BE2C (cell line): Measurements from ENCODE around the gene TRMT112.
A peak's percentile ranks its signal among the peaks of the same experiment; 100 is the strongest.

Source experiments
- DNase-seq: peaks from one replicate; pipeline ENCODE4 v3.0.0-alpha.2; 2020
- H3K27me3 ChIP-seq: fragments of 250-450 bp; sonication (Bioruptor Pico); 2 replicates; pipeline ENCODE4 v1.5.1; 2020; ENCODE audit warnings: mild to moderate bottlenecking
- H3K36me3 ChIP-seq: fragments of 250-450 bp; sonication (Bioruptor Pico); 2 replicates; pipeline ENCODE4 v1.5.1; 2020; ENCODE audit warnings: mild to moderate bottlenecking
- H3K4me1 ChIP-seq: fragments of 250-450 bp; sonication (Bioruptor Pico); 2 replicates; pipeline ENCODE4 v1.5.1; 2020
- H3K4me3 ChIP-seq: 2 replicates; pipeline ENCODE4 v1.5.1; 2011; ENCODE audit warnings: low read depth, low read length
- H3K9me3 ChIP-seq: fragments of 250-450 bp; sonication (Bioruptor Pico); 2 replicates; pipeline ENCODE4 v1.5.1; 2020
- TF ChIP-seq, protein P1 (sequence below): IDR thresholded peaks from 2 replicates; pipeline ENCODE4 v1.5.1; 2012; ENCODE audit warnings: mild to moderate bottlenecking, low read depth, low read length

The TRMT112 gene

DNA sequence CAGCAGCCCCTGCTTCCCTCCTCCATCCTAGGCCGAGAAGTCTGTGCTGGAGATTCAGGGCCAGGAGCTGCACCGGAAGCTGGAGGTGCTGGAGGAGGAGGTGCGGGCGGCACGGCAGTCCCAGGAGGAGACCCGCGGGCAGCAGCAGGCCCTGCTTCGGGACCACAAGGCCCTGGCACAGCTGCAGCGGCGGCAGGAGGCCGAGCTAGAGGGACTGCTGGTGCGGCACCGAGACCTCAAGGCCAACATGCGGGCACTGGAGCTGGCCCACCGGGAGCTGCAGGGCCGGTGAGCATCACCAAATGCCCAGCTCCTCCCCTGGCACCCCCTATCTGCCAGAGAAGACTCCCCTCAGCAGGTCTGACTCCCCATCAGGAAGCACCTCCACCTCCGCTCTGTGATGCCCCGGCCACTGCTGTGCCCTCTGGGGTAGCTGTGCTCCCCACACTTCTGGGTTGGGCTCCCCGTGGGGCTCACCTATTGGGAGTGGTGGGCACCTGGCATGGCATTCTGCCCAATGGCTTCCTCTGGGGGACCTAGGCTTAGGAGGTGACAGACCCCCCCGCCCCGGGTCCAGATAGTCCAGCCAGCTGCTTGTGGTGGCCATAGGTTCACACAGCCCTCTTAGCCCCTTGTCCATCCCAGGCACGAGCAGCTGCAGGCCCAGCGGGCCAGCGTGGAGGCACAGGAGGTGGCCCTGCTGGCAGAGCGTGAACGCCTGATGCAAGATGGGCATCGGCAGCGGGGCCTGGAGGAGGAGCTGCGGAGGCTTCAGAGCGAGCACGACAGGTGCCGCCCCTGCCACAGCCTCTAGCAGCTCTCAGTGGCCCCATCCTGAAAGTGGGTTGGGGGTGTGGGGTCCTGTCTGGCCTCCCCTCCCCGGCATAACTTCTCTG, 35.0 kb upstream of the TRMT112 start:
- peak; percentile 3 for DNase-seq
- Histone ChIP-seq H3K9me3 (no peaks in the 10 kb centered on the region), H3K4me1 (no peaks in the 10 kb centered on the region), H3K4me3 (no peak overlapping the region), H3K36me3 (no peaks in the 10 kb centered on the region), H3K27me3 (no peaks in the 10 kb centered on the region)
- TF ChIP-seq, protein P1, sequence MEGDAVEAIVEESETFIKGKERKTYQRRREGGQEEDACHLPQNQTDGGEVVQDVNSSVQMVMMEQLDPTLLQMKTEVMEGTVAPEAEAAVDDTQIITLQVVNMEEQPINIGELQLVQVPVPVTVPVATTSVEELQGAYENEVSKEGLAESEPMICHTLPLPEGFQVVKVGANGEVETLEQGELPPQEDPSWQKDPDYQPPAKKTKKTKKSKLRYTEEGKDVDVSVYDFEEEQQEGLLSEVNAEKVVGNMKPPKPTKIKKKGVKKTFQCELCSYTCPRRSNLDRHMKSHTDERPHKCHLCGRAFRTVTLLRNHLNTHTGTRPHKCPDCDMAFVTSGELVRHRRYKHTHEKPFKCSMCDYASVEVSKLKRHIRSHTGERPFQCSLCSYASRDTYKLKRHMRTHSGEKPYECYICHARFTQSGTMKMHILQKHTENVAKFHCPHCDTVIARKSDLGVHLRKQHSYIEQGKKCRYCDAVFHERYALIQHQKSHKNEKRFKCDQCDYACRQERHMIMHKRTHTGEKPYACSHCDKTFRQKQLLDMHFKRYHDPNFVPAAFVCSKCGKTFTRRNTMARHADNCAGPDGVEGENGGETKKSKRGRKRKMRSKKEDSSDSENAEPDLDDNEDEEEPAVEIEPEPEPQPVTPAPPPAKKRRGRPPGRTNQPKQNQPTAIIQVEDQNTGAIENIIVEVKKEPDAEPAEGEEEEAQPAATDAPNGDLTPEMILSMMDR, result no peak

DNA sequence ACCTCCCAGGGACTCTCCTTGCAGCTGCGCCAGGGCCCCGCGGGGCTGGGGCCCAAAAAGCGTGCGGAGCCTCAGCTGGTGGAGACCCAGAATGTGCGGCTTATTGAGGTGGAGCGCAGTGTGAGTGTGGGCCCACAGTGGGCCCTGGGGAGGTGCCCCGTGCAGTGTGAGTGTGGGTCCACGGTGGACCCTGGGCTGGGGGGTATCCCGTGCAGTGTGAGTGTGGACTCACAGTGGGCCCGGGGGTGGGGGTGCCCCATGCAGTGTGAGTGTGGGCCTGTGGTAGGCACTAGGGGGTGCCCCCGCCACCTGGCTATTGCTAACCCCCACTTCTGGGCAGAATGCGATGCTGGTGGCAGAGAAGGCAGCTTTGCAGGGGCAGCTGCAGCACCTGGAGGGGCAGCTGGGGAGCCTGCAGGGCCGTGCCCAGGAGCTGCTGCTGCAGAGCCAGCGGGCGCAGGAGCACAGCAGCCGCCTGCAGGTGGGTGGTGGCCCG, 33.8 kb upstream of the TRMT112 start:
- H3K9me3 ChIP-seq, result no peaks in the 10 kb centered on the region
- H3K27me3 ChIP-seq, result no peaks in the 10 kb centered on the region
- TF ChIP-seq, protein P1, result no peak
- H3K4me3 ChIP-seq, result no peak overlapping the region
- H3K36me3 ChIP-seq, result no peaks in the 10 kb centered on the region
- no peak for DNase-seq
- no peaks in the 10 kb centered on the region for H3K4me1 ChIP-seq

DNA sequence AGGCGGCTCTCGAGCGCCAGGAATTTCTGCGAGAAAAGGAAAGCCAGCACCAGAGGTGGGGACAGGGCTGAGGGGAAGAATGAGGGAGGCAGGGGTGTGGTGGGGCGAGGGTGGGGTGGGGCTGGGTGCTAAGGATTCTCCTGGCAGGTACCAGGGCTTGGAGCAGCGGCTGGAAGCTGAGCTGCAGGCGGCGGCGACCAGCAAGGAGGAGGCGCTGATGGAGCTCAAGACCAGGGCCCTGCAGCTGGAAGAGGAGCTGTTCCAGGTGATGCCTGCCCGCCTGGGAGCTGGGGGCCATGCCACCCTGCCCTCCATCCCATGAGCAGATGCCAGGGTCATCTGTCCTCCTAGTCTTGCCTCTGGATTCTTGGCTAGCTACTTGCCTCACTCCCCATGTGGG, 32.0 kb upstream of the TRMT112 start:
- no peak for DNase-seq
- TF ChIP-seq, protein P1, result no peak
- H3K4me3 ChIP-seq, result no peak overlapping the region
- H3K9me3 ChIP-seq, result no peaks in the 10 kb centered on the region
- no peaks in the 10 kb centered on the region for H3K36me3 ChIP-seq
- H3K27me3 ChIP-seq, result no peaks in the 10 kb centered on the region
- no peaks in the 10 kb centered on the region for H3K4me1 ChIP-seq

GRCh38 chr11:64349025-64349387, 31.6 kb upstream of the TRMT112 start:
- Histone ChIP-seq H3K4me3 (no peak overlapping the region), H3K9me3 (no peaks in the 10 kb centered on the region), H3K27me3 (no peaks in the 10 kb centered on the region), H3K36me3 (no peaks in the 10 kb centered on the region), H3K4me1 (no peaks in the 10 kb centered on the region)
- TF ChIP-seq, protein P1, result no peak
- DNase-seq, result no peak

DNA sequence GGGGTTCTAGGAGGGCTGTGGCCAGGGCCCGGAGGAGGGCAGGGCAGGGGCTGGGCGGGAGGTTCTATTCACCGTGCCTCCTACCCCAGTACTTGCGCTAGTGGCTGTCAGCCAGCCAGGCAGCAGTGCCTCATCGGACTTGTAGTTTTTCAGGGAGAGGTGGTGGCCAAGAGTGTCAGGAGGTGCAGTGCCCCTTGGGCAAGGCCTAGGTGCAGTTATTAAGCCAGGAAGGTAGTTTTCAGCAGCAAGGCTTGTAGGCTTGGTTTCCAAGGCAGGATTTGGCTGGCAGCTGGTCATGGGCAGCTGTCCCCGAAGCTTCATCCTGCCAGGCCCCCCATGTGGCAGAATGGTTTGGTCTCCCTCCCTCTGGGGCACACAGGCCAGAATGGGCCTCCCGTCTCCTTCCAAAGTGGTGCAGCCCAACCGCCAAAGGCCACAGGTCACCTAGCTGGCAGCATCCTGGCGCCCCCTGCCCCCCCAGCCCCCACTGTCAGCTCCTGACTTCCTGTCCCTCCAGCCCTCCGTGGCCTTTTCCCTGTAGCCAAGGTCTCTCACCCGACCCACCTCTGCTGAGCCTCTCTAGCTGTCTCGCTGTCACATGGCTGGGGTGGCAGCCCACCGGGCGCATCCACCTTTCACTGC, 31.1 kb upstream of the TRMT112 start:
- H3K9me3 ChIP-seq, result no peaks in the 10 kb centered on the region
- no peak overlapping the region for H3K4me3 ChIP-seq
- H3K27me3 ChIP-seq, result no peaks in the 10 kb centered on the region
- no peaks in the 10 kb centered on the region for H3K36me3 ChIP-seq
- TF ChIP-seq, protein P1, result no peak
- H3K4me1 ChIP-seq, result no peaks in the 10 kb centered on the region
- DNase-seq, result peak; percentile 3
